H9 (cell line): ENCODE data around the gene PTX3. TPM values are rescaled to one million over a fixed set of nuclear protein-coding genes. Genes with fewer than 3 reads are reported as not detected.

Experiments used
- DNase-seq: peaks from one replicate; pipeline ENCODE4 v3.0.0-alpha.2; 2017
- H2AFZ ChIP-seq: one replicate; pipeline ENCODE4 v1.6.1; 2013; ENCODE audit warnings: mild to moderate bottlenecking, low read length, control low read depth, moderate library complexity
- H2AK5ac ChIP-seq: 2 replicates; pipeline ENCODE4 v1.6.1; 2013; ENCODE audit warnings: low read length, control low read depth, mixed read lengths; ENCODE audit not compliant: insufficient read length
- H2BK120ac ChIP-seq: one replicate; pipeline ENCODE4 v1.6.1; 2013; ENCODE audit warnings: low read depth, mild to moderate bottlenecking, low read length, control low read depth, inconsistent platforms; ENCODE audit not compliant: poor library complexity, severe bottlenecking
- H2BK12ac ChIP-seq: 2 replicates; pipeline ENCODE4 v1.6.1; 2013; ENCODE audit warnings: low read length, control low read depth, mixed read lengths, low read depth; ENCODE audit not compliant: insufficient read length
- H2BK15ac ChIP-seq: 2 replicates; pipeline ENCODE4 v1.6.1; 2013; ENCODE audit warnings: low read depth, low read length, control low read depth
- H2BK20ac ChIP-seq: one replicate; pipeline ENCODE4 v1.6.1; 2013; ENCODE audit warnings: low read depth, mild to moderate bottlenecking, low read length, control low read depth, inconsistent platforms; ENCODE audit not compliant: poor library complexity, severe bottlenecking
- H2BK5ac ChIP-seq: 2 replicates; pipeline ENCODE4 v1.6.1; 2013; ENCODE audit warnings: low read length, control low read depth, mixed read lengths; ENCODE audit not compliant: insufficient read length
- H3K14ac ChIP-seq: 2 replicates; pipeline ENCODE4 v1.6.1; 2013; ENCODE audit warnings: low read length, control low read depth; ENCODE audit not compliant: insufficient read depth
- H3K18ac ChIP-seq: 2 replicates; pipeline ENCODE4 v1.6.1; 2013; ENCODE audit warnings: low read depth, mild to moderate bottlenecking, mixed read lengths, low read length, control low read depth; ENCODE audit not compliant: insufficient read length
- H3K23ac ChIP-seq: 2 replicates; pipeline ENCODE4 v1.6.1; 2013; ENCODE audit warnings: low read length, control low read depth, mixed read lengths, low read depth; ENCODE audit not compliant: insufficient read length
- H3K23me2 ChIP-seq: 2 replicates; pipeline ENCODE4 v1.6.1; 2013; ENCODE audit warnings: low read depth, mild to moderate bottlenecking, mixed read lengths, low read length, control low read depth; ENCODE audit not compliant: insufficient read length, poor library complexity, severe bottlenecking
- H3K27ac ChIP-seq: 2 replicates; pipeline ENCODE4 v1.5.1; 2013; ENCODE audit warnings: low read length, control low read depth, mixed read lengths, low read depth; ENCODE audit not compliant: insufficient read length
- H3K27me3 ChIP-seq: 2 replicates; pipeline ENCODE4 v1.6.1; 2013; ENCODE audit warnings: low read length, control low read depth, inconsistent platforms; ENCODE audit not compliant: insufficient read depth
- H3K4ac ChIP-seq: 2 replicates; pipeline ENCODE4 v1.6.1; 2013; ENCODE audit warnings: low read depth, mild to moderate bottlenecking, control low read depth, inconsistent platforms, low read length, moderate library complexity
- H3K4me1 ChIP-seq: 2 replicates; pipeline ENCODE4 v1.6.1; 2013; ENCODE audit warnings: low read length, control low read depth, inconsistent platforms; ENCODE audit not compliant: insufficient read depth
- H3K4me2 ChIP-seq: 2 replicates; pipeline ENCODE4 v1.6.1; 2013; ENCODE audit warnings: low read length, control low read depth, mixed read lengths; ENCODE audit not compliant: insufficient read length, insufficient read depth
- H3K56ac ChIP-seq: 2 replicates; pipeline ENCODE4 v1.6.1; 2013; ENCODE audit warnings: low read depth, mild to moderate bottlenecking, mixed read lengths, low read length, control low read depth; ENCODE audit not compliant: insufficient read length
- H3K79me1 ChIP-seq: 2 replicates; pipeline ENCODE4 v1.6.1; 2013; ENCODE audit warnings: low read depth, mild to moderate bottlenecking, moderate library complexity, low read length, control low read depth, inconsistent platforms; ENCODE audit not compliant: insufficient read depth, poor library complexity, severe bottlenecking
- H3K79me2 ChIP-seq: 2 replicates; pipeline ENCODE4 v1.6.1; 2013; ENCODE audit warnings: low read length, control low read depth, inconsistent platforms; ENCODE audit not compliant: insufficient read depth
- H3K9ac ChIP-seq: 2 replicates; pipeline ENCODE4 v1.6.1; 2013; ENCODE audit warnings: low read length, control low read depth, mixed read lengths; ENCODE audit not compliant: insufficient read length; ENCODE audit errors: extremely low read depth
- H3K9me3 ChIP-seq: one replicate; pipeline ENCODE4 v1.6.1; 2013; ENCODE audit warnings: low read depth, low read length, inconsistent platforms; ENCODE audit not compliant: control insufficient read depth
- H3T11ph ChIP-seq: one replicate; pipeline ENCODE4 v1.6.1; 2013; ENCODE audit warnings: mild to moderate bottlenecking, low read length, control low read depth, inconsistent platforms
- H4K20me1 ChIP-seq: one replicate; pipeline ENCODE4 v1.6.1; 2013; ENCODE audit not compliant: control insufficient read depth, insufficient read length, insufficient read depth
- H4K5ac ChIP-seq: 2 replicates; pipeline ENCODE4 v1.6.1; 2013; ENCODE audit warnings: low read depth, mild to moderate bottlenecking, mixed read lengths, low read length, control low read depth; ENCODE audit not compliant: insufficient read length
- H4K8ac ChIP-seq: replicated peaks from 2 replicates; pipeline ENCODE4 v1.6.1; 2013; ENCODE audit warnings: low read length, control low read depth, mixed read lengths, low read depth; ENCODE audit not compliant: insufficient read length
- H4K91ac ChIP-seq: 2 replicates; pipeline ENCODE4 v1.6.1; 2013; ENCODE audit warnings: low read depth, mild to moderate bottlenecking, moderate library complexity, mixed read lengths, low read length, control low read depth; ENCODE audit not compliant: insufficient read length
- H3K27ac Mint-ChIP-seq, 3 experiments: 2 replicates in 2 of 3; 3 replicates in 1 of 3; pipeline ENCODE4 v1.8.0; 2020 to 2021; ENCODE audit warnings: mixed read lengths in 3 of 3, mild to moderate bottlenecking in 1 of 3, moderate library complexity in 1 of 3
- H3K27me3 Mint-ChIP-seq: 2 replicates; pipeline ENCODE4 v1.8.0; 2021; ENCODE audit warnings: low read depth, mild to moderate bottlenecking, moderate library complexity, mixed read lengths
- H3K36me3 Mint-ChIP-seq, 3 experiments: 2 replicates in 2 of 3; 3 replicates in 1 of 3; pipeline ENCODE4 v1.8.0; 2020 to 2021; ENCODE audit warnings: low read depth in 3 of 3, mixed read lengths in 3 of 3; ENCODE audit not compliant: insufficient read depth in 1 of 3
- H3K4me1 Mint-ChIP-seq, 2 experiments: 2 replicates each; pipeline ENCODE4 v1.8.0; 2020; ENCODE audit warnings: mixed read lengths in 2 of 2
- H3K4me3 Mint-ChIP-seq, 2 experiments: 2 replicates in 1 of 2; 3 replicates in 1 of 2; pipeline ENCODE4 v1.8.0; 2020 to 2021; ENCODE audit warnings: mild to moderate bottlenecking in 2 of 2, mixed read lengths in 2 of 2, moderate library complexity in 1 of 2
- H3K9me3 Mint-ChIP-seq, 2 experiments: 2 replicates in 1 of 2; 3 replicates in 1 of 2; pipeline ENCODE4 v1.8.0; 2020; ENCODE audit warnings: mild to moderate bottlenecking in 2 of 2, mixed read lengths in 2 of 2, moderate library complexity in 1 of 2
- WGBS: extraction: QIAGEN DNeasy Blood & Tissue Kit; methylation state at CpG from one replicate; pipeline ENCODE4 v1.1.7; 2013; ENCODE audit warnings: missing lambda C conversion rate, low lambda C conversion rate, mixed read lengths; ENCODE audit not compliant: insufficient read length; ENCODE audit errors: extremely low coverage; 5-methylcytosine and 5-hydroxymethylcytosine counted together
- total RNA-seq: library from RNA; stranded (reverse); gene quantifications from 2 replicates; pipeline ENCODE4 v1.2.1, GENCODE V29; 2021
- TF ChIP-seq, protein P1 (sequence below): fragments of 200-600 bp; sonication (generic); conservative IDR thresholded peaks from 3 replicates; pipeline ENCODE4 v1.8.0; 2021; ENCODE audit warnings: antibody characterized with exemption, mild to moderate bottlenecking

PTX3 gene
- total RNA-seq, 1 experiment from 2014 or later, result 0.11 TPM

GRCh38 chr3:157410945-157411344 is 25.7 kb upstream of the PTX3 start:
- no peak overlapping the region for H3K14ac ChIP-seq
- no peak overlapping the region for H3K4ac ChIP-seq
- H3K27me3 Mint-ChIP-seq, result no peaks in the 10 kb centered on the region
- H3K23me2 ChIP-seq, result no peaks in the 10 kb centered on the region
- H3K9me3 ChIP-seq, result no peaks in the 10 kb centered on the region
- no peaks in the 10 kb centered on the region for H3K79me2 ChIP-seq
- H3K4me2 ChIP-seq, result no peak overlapping the region
- H2BK20ac ChIP-seq, result no peak overlapping the region
- peaks cover 3 to 4% of the 10 kb centered on the region in 2 experiments; a peak in 3 of 4 replicates for H3K4me1 Mint-ChIP-seq
- peaks cover 5% of the 10 kb centered on the region; the same call in 1 of the 2 replicates for H3K4me1 ChIP-seq
- H4K5ac ChIP-seq, result no peak overlapping the region
- no peak overlapping the region for H4K91ac ChIP-seq
- DNase-seq, result no peak
- H3K27ac Mint-ChIP-seq, result 0 out of 7 replicates have a peak overlapping the region, but pooled peaks of 1 of the 3 experiments have one; percentile 46
- TF ChIP-seq, protein P1, sequence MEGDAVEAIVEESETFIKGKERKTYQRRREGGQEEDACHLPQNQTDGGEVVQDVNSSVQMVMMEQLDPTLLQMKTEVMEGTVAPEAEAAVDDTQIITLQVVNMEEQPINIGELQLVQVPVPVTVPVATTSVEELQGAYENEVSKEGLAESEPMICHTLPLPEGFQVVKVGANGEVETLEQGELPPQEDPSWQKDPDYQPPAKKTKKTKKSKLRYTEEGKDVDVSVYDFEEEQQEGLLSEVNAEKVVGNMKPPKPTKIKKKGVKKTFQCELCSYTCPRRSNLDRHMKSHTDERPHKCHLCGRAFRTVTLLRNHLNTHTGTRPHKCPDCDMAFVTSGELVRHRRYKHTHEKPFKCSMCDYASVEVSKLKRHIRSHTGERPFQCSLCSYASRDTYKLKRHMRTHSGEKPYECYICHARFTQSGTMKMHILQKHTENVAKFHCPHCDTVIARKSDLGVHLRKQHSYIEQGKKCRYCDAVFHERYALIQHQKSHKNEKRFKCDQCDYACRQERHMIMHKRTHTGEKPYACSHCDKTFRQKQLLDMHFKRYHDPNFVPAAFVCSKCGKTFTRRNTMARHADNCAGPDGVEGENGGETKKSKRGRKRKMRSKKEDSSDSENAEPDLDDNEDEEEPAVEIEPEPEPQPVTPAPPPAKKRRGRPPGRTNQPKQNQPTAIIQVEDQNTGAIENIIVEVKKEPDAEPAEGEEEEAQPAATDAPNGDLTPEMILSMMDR, result no peak
- no peak overlapping the region for H4K8ac ChIP-seq
- H3K56ac ChIP-seq, result no peak overlapping the region
- no peaks in the 10 kb centered on the region for H4K20me1 ChIP-seq
- H3K9ac ChIP-seq, result no peak overlapping the region
- no peak overlapping the region for H2BK12ac ChIP-seq
- H2AFZ ChIP-seq, result no peak overlapping the region
- no peak overlapping the region for H2BK15ac ChIP-seq
- no CpG with 5 or more reads among the region's 2 CpGs for WGBS
- no peaks in the 10 kb centered on the region for H3K27me3 ChIP-seq
- 0 out of 7 replicates have a peak, but pooled peaks cover 0 to 2% (median 0%) of the 10 kb centered on the region in 3 experiments for H3K36me3 Mint-ChIP-seq
- H3K27ac ChIP-seq, result no peak overlapping the region
- no peak overlapping the region for H3T11ph ChIP-seq
- H3K79me1 ChIP-seq, result no peaks in the 10 kb centered on the region
- H3K4me3 Mint-ChIP-seq, result no peak overlapping the region
- no peak overlapping the region for H3K23ac ChIP-seq
- H2BK120ac ChIP-seq, result no peak overlapping the region
- no peak overlapping the region for H2BK5ac ChIP-seq
- H3K18ac ChIP-seq, result no peak overlapping the region
- H2AK5ac ChIP-seq, result peak overlapping the region; percentile 80
- H3K9me3 Mint-ChIP-seq, result no peaks in the 10 kb centered on the region
